Superior temporal gyrus (tissue), 1 donor: ENCODE data around the gene SLC16A4.
"Not testable (repeated sequence)": the region's sequence is repeated elsewhere in the genome, so short reads cannot be mapped to it uniquely, and the experiment has no call there.

Source experiments
- DNase-seq: peaks from one replicate; pipeline ENCODE4 v3.0.0-alpha.2; 2016; ENCODE audit errors: extremely low spot score

SLC16A4 gene

DNA sequence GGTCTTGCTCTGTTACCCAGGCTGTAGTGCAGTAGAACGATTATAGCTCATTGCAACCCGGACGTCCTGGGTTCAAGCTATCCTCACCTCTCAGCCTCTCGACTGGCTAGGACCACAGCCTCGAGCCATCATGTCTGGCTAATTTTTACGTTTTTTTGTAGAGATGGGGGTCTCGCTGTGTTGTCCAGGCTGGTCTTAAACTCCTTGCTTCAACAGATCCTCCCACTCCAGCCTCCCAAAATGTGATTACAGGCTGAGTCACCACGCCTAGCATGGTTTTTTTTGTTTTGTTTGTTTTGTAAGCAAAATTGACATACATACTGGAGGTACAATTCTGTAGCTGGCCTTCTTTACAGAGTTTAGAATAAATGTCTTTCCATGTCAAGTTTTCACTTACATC is 17.7 kb upstream of the SLC16A4 start:
- DNase-seq = no peak

DNA sequence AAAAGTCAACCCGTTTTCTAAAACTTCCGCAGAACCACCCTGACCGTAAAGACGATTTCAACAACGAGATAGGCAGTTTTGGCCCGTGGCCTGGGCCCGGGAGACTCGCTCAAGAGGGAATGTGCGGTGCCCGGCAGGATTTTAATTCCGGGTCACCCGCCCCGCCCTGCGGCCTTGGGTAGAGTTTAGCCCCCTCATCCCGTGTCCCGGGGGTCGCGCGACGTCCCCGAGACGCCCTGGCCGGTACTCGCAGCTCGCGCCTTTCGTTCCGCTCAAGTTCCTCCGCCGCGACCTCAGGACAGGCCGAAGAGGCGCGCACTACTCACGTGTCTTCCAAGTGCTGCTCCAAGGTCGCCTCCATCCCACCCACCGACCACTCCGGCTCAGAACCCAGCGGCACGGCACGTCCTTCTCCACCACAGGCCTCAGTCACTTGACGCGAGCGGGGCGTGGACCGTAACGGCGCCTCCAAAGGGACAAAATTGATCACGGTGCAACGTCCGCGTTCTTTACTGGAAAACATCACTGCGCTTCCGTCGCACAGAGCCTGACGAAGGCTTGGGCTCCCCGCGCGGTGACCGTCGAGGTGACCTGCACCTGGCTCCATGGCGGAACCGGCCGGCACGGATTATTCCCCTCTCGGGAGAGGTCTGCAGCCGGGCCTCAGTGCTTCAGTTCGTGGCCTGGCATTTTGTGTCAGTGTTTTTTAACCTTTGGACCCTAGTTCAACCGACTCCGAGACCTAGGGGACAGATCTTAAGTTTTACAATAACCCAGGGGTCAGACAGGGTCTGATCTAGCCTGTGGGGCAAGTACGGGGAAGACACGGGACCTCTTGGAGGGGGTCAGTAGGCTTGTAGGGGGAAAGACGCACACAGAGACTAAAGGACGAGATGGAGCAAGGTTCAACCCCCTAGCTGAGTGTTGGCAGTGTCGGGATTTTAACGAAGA is 16.7 kb upstream of the SLC16A4 start, which contains the start of gene LAMTOR5:
Gene LAMTOR5 (minus strand): TSS at position 435 of the 951 bp plus-strand sequence. CDS start 74 bp downstream, at position 361.
- DNase-seq = peak; percentile 97

DNA sequence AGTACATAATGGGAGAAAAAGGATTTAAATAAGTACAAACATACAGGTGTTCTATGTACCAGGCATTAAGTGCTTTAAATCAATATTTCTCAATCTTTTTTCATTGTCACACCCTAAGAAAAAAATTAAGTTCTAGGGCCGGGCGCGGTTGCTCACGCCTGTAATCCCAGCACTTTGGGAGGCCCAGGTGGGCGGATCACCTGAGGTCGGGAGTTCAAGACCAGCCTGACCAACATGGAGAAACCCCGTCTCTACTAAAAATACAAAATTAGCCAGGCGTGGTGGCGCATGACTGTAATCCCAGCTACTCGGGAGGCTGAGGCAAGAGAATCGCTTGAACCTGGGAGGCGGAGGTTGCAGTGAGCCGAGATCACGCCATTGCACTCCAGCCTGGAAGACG is 15.6 kb upstream of the SLC16A4 start:
- not testable (repeated sequence) for DNase-seq

DNA sequence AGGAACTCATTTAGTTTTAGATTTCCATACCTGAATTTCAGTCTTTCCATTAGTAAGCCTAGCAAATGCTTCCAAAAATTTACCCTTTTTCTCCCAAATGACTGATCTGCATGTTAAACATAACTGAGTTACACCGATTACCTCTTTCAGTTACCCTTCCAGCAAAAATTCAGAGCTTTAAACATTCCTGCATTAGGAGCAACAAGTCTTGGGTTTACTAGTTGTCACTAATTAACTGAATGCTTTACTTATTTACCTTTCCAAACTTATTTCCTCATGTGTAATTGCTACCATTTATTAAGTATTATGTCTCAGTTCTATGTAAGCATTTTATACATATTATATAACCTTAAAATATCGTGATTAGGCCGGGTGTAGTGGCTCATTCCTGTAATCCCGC is 13.6 kb upstream of the SLC16A4 start:
- no peak for DNase-seq

DNA sequence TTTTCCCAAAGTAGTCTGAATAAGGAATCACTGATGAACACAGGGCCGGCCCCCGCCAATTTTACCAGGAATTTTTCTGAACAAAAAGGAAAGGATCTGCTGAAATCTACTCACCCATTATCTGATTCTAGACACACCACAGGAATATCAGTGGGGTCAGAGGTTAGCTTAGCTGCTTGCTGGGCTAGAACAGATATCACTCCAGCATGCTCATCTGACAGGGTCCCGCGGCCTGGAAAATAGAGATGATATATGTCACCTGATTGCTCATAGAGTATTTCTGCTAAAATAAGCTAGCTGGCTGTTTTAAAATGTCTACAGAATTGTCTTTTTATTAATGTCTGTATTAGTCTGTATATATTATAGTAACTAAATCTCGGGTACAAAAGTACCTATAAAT is 13.0 kb upstream of the SLC16A4 start:
- DNase-seq = no peak

DNA sequence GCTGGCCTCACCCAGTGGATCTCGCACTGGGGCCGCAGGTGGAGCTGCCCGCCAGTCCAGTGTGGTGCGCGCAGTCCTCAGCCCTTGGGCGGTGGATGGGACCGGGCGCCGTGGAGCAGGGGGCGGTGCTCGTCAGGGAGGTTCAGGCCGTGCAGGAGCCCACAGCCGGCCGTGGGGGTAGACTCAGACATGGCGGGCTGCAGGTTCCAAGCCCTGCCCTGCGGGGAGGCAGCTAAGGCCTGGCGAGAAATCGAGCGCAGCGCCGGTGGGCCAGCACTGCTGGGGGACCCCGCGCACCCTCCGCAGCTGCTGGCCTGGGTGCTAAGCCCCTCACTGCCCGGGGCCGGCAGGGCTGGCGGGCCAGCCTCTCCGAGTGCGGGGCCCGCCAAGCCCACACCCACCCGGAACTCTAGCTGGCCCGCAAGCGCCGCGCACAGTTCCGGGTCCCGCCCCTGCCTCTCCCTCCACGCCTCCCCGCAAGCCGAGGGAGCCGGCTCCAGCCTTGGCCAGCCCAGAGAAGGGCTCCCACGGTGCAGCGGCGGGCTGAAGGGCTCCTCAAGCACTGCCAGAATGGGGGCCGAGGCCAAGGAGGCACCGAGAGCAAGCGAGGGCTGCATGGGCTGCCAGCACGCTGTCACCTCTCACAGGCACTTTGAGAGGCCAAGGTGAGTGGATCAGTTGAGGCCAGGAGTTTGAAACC is 5.6 kb upstream of the SLC16A4 start:
- DNase-seq = not testable (repeated sequence)

DNA sequence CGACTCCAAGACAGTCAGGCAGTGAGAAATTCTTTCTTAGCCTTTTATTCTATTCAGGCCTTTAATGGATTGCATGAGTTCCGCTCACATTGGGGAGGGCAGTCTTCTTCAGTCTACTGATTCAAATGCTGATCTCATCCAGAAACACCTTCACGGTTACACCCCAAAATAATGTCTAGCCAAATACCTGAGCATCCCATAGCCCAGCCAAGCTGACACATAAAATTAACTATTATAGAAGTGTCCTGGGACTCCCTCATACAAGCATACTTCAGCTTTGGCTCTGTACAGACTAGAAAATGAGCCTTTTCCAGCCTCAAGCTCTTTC is 3.6 kb upstream of the SLC16A4 start:
- DNase-seq = no peak

DNA sequence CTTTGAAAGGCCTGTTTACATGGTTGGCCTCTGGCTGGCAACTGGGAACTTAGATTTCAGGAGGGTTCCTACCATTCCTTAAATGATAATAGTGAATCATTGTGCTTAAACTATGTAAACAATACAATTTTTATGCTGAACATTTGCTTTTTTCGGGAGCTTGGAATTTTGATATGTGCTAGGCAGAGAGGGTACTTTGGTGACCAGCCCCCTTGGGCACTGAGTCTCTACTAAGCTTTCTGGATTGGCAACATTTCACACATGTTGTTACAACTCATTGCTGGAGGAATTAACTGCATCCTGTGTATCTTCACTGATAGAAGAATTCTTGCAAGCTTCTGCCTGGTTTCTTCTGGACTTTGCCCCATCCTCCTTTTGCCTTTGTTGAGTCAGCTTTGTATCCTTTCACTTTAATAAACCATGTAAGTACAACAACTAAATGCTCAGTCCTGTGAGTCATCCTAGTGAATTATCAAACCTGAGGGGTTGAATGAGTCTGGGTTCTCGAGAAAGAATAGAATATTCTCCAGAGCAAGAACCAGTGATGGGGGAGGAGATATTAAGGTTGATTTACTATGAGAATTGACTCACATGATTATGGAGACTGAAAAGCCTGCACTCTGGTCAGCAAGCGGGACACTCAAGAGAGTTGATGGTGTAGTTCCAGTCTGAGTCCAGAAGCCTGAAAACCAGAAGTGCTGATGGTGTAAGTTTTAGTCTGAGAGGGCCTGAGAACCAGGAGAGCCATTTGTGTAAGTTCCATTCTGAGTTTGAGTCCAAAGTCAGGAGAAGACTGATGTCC is 3.1 kb upstream of the SLC16A4 start:
- DNase-seq = no peak

DNA sequence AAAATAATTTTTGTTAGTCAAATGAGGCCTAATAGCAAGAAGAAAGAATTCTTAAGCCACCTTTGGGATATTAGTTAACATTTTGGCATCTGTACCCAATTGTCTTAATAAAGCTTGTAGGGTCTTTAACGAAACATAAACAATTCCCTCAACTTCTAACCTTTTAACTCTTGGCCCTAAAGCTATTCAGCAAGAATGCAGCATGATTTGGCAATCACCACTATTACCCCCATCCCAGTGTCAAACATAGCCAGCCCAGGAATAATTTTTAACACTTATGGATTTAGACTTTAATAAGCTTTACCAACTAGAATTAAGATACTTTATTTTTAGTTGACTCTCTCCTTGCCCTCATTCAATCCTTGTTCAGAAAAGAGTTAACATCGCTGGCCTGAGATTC is 2.5 kb upstream of the SLC16A4 start:
- DNase-seq = no peak

DNA sequence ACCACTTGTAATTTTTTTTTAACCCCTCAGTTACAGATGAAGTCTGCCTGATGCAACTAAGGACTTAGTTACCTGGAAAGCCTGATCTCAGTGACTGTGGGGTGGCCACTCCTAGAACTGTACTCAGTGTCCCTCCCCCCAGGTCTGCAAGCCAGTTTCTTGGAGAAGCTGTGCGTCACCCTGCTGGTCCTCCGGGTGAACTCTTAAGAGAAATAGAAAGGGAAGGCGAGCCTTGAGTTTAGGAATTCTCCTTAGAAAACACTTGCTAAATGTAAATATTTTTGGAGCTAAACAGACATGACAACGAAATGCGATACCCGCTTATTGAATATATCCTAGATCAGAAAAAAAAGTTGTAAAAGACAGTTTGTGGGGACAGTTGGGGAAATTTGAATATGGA is 730 bp downstream of the SLC16A4 start:
- DNase-seq = no peak

DNA sequence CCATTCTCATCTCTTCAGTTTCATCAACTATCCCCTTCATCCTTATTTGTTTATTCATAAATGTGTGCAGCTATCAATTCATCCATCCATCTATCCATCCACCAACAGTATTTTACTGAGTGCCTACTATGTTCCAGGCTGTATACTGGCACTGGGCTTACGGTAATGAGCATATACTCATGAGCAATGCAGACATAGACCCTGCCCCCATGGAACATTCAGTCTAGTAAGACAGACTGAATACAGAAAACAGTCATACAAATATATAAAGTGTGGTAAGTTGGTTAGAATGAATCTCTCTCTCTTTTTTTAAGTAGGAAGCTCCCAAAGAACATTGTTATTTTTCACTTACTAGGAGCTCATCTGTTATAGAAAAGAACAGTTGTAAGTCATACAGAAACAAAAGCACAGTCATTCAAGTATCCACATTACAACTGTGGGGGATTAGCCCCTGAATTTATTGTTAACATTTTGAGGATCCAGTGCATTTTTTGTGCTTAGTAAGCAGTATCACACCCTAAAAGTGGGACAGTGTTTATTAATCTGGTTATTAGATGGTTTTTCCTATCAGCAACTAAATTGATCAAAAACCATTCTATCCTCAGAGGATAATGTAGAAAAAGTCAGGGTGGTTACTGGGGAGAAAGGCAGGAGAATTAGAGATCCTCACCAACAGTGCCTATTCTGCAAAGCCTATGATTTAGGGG is 3.6 kb downstream of the SLC16A4 start:
- no peak for DNase-seq

DNA sequence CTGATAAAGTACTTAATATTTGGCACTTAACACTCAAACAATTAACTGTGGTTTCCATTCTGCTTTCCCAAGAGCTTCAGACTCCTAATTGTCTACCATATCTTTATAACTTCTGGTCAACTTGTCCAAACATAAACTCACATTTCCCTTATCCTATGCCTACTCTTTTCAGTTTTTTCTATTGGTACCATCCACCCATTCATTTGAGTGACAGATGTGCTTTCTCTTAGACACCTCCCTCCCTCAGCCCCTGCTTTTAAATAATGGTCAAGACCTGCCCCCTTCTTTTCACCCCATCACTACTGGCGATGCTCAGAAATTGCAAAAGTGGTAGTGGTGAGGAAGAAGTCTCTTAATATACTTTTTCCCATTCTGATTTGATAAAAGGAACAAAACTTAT is 5.5 kb downstream of the SLC16A4 start:
- no peak for DNase-seq

DNA sequence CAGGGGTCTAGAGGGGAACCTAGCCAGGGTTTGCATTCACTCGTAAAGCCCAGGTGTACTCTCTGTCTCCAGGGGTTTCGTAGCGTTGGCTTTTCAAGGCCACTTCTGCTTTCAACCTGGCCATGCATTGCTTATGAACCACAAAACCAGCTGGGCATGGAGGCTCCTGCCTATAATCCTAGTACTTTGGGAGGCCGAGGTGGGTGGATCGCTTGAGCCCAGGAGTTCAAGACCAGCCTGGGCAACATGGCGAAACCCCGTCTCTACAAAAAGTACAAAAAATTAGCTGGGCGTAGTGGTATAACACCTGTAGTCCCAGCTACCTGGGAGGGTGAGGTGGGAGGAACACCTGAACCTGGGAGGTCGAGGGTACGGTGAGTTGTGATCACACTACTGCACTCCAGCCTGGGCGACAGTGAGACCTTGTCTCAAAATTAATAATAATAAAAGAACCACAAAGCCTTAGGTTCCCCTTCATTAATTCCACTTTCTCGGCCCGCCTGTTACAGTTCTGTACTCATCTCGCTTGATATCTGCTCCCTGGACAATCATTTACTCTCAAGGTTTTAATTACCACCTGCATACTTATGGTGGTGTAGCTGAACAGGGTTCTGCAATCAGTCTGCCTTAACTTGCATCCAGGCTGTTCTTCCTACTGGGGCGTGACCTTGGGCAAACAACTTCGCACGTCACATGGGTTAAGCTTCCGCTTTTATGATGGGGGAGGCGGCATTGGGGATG is 6.1 kb downstream of the SLC16A4 start:
- DNase-seq = no peak

DNA sequence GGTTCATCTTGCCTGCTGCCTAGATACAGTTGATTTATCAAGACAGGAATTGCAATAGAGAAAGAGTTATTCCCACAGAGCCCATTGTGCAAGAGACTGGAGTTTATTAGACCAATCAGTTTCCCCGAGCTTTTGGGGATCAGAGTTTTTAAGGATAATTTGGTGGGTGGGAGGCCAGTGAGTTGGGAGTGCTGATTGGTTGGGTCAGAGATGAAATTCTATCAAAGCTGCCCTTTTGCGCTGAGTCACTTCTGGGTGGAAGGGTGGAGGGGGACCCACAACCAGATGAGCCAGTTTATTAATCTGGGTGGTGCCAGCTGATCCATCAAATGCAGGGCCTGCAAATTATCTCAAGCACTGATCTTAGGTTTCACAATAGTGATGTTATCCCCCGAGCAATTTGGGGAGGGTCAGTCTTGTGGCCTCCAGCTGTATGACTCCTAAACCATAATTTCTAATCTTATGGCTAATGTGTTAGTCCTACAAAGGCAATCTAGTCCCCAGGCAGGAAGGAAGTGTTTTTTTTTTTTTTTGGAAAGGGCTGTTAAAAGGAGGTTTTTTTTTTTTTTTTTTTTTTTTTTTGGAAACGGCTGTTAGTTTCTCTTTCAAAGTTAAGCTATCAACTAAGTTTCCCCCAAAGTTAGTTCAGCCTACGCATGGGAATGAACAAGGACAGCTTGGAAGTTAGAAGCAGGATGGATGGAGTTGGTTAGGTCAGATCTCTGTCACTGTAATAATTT is 7.4 kb downstream of the SLC16A4 start:
- DNase-seq = no peak

DNA sequence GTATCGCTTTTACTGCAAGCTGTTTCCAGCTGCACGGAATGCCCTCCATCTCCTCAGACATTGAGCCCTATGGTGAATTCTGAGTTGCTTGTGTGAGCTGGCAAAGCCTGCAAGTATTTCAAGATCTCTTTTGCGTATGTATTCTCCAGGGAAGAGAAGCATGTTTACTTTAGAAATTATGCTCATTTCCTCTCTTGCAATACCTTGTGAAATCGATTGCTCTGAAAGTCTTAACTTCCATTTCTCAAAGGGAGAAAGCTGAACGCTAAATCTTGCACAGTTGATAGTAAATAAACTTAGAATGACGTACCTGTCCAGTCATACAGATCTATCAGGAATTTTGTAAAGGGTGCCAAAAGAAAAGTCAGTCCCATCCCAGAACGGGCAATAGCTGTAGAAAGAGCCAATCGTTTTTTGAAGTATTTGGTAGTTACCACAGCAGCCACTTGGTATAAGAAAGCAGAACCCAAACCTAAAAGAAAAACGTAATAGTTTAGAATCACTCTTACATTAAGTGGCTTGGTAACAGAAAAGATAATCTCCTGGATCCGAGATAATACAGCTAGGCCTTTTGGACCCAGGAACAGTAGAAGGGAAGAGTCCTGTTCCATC is 10.0 kb downstream of the SLC16A4 start:
- DNase-seq = no peak

DNA sequence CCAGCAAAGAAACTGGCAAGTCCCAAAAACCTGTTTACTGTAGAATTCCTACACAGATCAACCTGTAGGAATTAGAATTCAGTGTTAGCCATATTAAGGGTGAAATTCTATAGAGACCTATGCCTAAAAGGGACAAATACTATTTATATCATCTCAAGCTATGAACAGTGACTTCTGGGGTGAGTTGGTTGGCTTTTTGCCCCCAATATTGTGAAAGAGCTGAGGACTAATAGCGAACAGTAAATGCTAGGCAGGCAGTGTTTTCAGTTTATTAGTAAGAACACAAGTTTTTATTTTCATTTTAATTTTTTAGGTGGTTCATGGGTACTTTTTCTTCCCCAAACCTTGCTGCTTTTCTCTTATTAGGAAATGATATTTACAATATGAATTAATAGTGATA is 15.3 kb downstream of the SLC16A4 start:
- no peak for DNase-seq

DNA sequence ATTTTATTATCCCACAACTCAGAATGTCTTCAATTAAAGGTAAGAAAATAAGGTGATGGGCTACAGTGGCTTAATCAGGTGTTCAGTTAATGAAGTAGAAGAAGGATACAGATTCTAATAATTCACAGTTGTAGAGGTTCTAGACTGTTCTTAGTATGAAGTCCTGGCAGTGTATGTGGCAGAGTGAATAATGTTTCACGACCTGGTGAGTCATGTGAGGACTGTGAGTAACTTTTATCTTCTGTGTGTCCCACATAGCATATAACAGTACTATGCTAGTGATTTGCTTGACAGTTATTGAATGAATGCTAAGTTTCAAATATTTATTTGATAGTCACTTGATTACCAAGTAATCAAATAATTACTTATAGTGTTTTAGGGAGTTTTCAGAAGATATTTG is 20.0 kb downstream of the SLC16A4 start:
- no peak for DNase-seq

DNA sequence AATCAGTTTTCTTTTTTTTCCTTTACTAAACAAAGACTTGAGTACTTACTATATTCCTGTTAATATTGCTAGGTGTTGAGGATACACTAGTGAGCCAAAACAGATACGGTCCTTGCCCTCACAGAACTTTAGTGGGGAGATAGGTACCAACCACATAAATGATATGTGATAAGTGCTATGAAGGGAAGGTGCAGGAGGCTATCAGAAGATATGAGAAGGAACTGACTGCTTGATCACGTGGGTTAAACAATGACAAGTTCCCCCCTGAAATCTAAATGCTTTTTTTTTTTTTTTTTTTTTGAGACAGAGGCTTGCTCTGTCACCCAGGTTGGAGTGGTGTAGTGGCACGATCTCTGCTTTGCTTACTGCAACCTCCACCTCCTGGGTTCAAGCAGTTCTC is 26.6 kb downstream of the SLC16A4 start:
- DNase-seq = no peak

DNA sequence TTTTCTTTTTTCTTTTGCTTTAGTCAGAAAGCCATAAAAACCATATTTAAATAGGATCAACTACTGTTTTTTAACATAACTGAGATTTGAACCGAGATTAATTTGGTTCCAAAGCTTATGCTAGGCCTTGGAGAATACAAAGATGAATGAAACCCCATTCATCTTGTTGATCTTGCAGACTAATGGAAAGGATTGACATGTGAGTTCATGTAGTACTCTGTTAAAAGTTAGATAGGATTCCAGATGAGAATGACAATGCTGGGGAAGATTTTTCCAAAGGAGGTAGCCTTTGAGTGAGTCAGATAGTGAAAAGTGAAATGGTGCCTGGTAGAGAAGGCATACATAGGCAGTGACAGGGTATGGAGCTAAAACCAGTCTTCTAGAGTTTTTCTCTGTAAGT is 29.0 kb downstream of the SLC16A4 start:
- DNase-seq = no peak

DNA sequence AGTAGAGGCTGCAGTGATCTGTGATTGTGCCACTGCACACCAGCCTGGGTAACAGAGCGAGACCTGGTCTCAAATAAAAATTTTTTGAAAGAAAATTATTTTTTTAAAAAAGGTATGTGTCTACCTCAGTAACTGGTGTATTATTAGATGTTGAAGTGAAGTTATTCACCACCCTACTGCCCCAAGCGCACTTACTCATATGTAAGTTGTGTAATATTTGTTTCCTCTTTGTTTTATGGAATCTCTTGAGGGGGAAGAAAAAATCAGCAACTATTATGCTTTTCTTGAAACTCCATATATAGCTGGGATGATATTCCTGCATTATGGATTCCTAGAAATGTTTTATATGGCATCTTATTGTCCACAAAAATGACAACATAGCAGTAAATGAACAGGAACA is 30.4 kb downstream of the SLC16A4 start:
- DNase-seq = no peak
